GM19239 (cell line): ENCODE data around the gene SEC23IP.
"Not testable (repeated sequence)": the region's sequence is repeated elsewhere in the genome, so short reads cannot be mapped to it uniquely, and the experiment has no call there.

Source experiments
- DNase-seq: peaks from one replicate; pipeline ENCODE4 v3.0.0; 2011; ENCODE audit warnings: low spot score; ENCODE audit not compliant: insufficient read length
- FAIRE-seq: peaks from 2 replicates; lab custom pipeline; 2011; peaks lifted over from hg19 to GRCh38; lab: Jason Lieb, UNC

The SEC23IP gene

DNA sequence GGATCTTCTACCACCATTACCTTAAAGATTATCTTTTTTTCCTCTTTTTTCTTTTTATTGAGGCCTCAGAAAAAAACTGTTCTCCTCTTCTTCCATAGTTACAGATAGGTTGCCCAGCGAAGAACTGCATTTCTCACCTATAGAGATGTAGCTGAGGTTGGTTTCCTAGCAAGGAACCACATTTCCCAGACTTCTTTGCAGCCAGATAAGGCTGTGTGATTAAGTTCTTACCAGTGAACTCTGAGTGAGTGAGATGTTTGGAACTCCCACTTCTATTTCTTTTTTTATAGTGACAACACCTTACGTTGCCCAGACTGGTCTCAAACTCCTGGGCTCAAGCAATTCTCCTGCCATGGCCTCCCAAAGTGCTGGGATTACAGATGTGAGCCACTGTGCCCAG, 14.0 kb upstream of the SEC23IP start:
- DNase-seq (no peak), FAIRE-seq (no peak)

DNA sequence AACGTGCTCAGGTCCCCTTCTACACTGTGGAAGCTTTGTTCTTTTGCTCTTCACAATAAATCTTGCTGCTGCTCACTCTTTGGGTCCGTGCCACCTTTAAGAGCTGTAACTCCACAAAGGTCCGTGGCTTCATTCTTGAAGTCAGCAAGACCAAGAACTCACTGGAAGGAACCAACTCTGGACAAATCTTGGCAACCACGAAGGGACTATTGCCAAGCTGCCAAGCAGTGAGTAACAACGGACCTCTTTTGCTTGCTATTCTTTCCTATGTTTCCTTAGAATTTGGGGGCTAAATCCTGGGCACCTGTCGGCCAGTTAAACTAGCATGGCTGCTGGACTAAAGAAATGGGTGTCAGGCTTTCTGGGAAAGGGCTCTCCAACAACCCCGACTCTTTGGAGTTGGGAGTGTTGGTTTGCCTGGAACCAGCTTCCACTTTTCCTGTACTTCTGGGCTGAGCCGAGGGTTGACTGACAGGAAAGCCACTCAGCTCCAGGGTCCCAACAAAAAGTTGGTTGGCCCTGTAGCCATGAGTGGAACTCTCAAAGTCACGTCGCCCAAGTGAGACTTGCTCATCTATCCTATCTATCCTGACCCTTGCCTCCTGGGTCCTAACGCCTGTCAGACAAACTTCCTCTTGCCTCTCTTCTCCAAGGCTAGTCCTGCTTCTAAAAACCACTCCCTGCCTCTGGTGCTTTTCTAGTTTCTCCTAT, 8.5 kb upstream of the SEC23IP start:
- not testable (repeated sequence) for FAIRE-seq

DNA sequence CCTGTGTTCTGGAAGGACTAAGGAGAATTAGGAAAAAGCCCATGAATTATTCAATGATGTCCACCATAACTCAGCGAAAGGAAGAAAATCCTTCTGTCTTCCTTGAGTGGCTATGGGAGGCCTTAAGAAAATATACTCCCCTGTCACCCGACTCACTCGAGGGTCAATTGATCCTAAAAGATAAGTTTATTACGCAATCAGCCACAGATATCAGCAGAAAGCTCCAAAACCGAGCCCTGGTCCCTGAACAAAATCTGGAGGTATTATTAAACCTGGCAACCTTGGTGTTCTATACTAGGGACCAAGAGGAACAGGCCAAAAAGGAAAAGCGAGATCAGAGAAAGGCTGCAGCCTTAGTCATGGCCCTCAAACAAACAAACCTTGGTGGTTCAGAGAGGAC, 6.5 kb upstream of the SEC23IP start:
- FAIRE-seq, DNase-seq: not testable (repeated sequence)

More for the DNA sequence above, 8.5 kb upstream of the SEC23IP start:
- not testable (repeated sequence) for DNase-seq

DNA sequence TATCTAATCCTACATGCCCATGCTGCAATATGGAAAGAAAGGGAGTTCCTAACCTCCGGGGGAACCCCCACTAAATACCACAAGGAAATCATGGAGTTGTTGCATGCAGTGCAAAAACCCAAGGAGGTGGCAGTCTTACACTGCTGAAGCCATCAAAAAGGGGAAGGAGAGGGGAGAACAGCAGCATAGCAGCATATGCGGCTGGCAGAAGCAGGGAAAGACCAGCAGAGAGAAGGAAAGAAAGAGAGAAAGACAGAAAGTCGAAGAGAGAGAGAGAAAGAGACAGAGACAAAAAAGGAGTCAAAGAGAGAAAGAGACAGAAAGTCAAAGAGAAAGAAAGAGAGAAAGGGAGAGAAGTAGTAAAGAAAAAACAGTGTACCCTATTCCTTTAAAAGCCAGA, 3.8 kb upstream of the SEC23IP start:
- not testable (repeated sequence) for FAIRE-seq, DNase-seq

DNA sequence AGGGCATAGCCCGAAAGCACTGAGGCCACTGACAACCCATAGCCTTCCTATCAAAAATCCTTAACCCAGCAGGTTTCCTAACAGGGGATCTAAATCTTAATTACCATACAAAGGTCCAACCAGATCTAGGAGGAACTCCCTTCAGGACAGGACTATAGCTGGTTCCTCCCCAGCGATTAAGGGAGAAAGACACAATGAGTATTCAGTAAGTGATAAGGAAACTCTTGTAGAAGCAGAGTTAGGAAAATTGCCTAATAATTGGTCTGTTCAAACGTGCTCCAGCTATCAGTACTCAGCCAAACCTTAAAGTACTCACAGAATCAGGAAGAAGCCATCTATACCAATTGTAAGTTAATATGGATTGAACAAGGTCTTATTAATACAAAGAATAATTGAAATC, 3.3 kb upstream of the SEC23IP start:
- DNase-seq, FAIRE-seq: not testable (repeated sequence)

DNA sequence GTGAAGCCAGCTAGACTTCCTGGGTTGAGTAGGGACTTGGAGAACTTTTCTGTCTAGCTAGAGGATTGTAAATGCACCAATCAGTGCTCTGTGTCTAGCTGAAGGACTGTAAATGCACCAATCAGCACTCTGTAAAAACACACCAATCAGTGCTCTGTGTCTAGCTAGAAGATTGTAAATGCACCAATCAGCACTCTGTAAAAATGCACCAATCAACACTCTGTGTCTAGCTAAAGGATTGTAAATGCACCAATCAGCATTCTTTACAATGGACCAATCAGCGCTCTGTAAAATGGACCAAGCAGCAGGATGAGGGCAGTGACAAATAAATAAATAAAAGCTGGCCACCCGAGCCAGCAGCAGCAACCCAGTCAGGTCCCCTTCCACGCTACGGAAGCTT, 2.2 kb upstream of the SEC23IP start:
- not testable (repeated sequence) for FAIRE-seq, DNase-seq

DNA sequence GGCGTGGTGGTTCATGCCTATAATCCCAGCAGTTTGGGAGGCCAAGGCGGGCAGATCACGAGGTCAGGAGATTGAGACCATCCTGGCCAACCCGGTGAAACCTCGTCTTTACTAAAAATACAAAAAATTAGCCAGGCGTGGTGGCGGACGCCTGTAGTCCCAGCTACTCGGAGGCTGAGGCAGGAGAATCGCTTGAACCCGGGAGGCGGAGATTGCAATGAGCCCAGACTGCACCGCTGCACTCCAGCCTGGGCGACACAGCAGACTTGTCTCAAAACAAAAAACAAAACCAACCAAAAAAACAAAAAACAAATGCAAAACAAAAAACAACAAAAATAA, 712 bp upstream of the SEC23IP start:
- DNase-seq, FAIRE-seq: not testable (repeated sequence)

DNA sequence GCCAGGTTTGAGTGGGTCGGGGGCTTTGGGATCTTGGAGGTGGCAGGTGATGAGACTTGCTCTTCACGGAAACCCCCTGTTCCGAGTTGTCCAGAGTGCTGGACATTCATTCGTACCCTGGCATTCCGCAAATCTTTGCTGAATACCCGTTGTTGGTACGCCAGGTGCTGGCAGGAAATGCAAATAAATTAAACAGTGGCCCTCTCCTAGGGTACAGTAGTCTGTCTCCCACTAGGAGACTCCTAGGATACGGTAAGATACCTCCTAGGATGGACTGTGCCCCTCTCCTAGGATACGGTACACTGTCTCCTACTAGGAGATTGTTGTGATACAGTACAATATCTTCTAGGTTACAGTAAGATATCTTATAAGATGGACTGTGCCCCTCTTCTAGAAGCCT, 544 bp downstream of the SEC23IP start:
- FAIRE-seq (no peak), DNase-seq (no peak)

DNA sequence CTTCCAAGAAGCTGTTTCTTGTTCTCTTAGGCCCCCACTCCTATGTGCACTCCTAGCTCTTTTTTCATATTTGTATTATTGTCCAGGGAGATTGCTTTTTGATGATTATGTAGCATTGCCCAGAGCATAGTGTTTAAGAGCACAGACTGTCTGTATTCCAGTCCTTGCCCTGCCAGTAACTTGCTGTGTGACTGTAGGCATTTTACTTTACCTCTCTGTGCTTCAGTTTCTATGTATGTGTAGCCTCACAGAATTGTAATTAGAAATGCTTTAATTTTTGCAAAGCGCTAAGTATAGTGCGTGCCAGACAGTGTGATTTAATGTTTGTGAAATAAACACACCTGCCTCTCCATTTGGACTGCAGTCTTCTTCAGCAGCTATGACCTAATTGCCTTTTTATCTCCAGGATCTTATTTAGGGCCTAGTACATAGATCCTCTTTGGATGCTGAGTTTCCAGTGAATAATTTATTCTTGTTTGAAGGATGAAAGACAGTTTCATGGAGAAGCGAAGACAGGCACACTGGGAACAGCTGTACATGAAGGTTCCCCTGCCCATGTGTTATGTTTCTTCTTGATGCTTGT, 1.4 kb downstream of the SEC23IP start:
- DNase-seq (no peak), FAIRE-seq (no peak)

DNA sequence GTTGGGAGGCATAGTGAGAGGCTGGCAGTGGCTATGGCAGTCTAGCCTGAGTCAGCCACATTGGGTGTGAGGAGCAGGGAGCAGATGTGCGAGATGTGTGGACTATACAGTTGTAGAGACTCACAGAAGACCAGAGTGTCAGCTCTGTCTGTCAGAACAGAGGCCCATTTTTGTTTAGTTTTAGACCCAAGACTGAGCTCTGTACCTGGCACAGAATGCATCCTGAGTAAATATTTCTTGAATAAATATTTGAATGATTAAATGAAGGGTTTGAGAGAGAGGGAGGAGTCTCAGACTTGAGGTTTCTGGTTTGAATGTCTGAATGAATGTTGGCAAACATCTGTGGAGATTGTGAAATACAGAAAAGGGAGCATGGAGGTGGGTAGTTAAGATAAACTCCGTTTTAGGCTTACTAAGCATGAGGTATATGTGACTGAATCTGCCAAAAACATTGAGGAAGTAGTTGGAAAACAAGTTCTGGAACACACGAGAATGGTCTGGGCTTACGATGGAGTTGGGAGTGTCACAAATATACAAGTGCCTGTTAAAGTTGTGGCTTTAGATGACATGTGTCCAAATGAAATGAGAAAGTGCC, 3.6 kb downstream of the SEC23IP start:
- FAIRE-seq (no peak), DNase-seq (no peak)

DNA sequence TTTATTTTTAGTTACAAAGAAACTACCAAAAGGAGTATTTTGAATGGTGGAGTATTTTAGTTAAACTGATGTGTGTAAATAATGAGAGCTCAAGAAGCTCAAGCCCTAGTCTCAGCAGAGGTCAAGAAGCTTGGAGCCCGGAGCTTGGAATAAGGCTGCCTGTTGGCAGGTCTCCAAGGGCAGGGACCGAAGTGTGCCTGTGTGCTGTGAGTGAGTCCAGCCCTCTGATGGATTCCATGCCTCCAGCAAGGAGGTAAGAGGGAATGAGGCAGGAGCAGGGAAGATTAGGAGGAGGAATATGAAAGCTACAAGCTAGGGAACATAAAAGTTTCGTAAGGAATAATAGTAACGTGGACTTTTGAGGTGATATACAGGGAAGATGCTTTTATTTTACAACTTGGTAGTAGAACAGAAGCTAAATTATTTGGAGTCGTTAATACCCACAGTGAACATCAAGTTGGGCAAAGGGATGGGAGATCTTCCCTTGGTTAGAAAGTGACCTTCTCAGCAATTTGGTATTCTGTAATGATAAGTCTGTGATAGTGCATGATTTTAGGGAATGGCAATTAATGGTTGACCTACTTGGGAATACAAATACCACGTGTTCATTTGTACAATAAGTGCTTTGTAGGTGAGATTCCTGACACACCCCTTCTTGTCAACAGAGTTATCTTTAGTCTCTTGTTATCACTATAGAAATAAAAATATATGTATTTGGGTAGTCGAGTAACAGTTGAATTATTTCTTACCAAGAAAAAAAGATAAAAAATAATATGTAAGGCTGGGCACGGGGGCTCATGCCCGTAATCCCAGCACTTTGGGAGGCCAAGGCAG, 4.6 kb downstream of the SEC23IP start:
- DNase-seq (no peak), FAIRE-seq (no peak)

DNA sequence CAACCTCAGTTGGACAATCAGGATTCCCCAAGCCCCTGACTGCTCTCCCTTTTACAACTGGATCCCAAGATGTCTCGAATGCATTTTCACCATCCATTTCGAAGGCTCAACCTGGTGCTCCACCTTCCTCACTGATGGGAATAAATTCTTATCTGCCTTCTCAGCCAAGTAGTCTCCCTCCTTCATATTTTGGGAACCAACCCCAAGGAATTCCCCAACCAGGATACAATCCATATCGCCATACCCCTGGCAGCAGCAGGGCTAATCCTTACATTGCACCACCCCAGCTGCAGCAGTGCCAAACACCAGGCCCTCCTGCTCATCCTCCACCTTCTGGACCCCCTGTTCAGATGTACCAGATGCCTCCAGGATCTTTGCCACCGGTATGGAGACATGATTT, 6.0 kb downstream of the SEC23IP start:
- FAIRE-seq (no peak), DNase-seq (no peak)

DNA sequence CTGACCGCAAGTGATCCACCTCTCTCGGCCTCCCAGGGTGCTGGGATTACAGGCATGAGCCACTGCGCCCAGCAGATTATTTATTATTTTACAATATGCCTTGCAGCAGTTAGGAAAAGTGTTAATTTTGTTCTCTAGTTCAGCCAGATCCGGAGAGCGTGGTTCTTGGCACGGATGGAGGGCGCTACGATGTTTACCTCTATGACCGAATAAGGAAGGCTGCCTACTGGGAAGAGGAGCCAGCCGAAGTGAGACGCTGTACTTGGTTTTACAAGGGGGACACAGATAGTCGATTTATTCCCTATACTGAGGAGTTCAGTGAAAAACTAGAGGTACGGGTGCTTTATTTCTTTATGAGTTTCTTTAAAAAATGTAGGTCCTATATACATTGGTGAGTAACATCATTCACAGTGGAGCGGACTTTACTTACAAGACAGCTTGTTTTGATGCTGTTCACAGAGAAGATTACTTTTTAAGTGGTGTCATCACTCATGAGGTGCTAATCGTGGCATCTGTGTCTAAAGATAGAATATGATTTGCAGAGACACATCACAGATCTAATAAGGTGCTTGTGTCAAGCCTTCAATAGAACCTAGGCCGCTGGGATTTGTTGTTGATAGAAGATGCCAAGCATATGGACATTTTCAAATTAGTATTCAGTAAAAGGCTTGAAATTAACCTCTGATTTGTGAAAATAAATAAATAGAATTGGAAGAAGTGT, 11.6 kb downstream of the SEC23IP start:
- FAIRE-seq = no peak
- DNase-seq = no peak

DNA sequence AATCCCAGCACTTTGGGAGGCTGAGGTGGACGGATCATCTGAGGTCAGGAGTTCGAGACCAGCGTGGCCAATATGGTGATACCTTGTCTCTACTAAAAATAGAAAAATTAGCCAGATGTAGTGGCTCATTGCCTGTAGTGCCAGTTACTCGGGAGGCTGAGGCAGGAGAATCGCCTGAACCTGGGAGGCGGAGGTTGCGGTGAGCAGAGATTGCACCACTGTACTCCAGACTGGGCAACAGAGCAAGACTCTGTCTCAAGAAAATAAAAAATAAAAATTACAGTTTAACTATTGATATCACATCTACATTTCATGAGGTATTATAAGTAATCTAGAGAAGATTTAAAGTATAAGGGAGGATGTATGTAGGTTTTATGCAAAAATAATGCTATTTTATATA, 15.2 kb downstream of the SEC23IP start:
- not testable (repeated sequence) for FAIRE-seq

DNA sequence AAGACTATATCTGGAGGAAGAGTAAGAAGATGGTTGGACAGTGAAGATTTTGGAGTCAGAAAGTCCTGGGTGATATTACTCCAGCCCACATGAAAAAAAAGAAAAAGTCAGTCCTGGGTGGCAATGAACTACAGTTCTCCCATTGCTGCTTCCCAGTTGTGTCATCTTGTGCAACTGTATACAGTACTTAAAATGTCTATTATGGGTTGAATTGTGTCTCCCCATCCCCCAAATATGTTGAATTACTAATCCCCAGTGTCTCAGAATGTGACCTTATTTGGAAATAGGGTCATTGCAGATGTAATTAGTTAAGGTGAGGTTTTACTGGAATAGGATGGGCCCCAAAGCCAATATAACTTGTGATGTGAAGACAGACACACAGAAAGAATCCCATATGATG, 15.6 kb downstream of the SEC23IP start:
- no peak for DNase-seq
- FAIRE-seq = no peak

More for the DNA sequence above, 15.2 kb downstream of the SEC23IP start:
- DNase-seq = not testable (repeated sequence)

DNA sequence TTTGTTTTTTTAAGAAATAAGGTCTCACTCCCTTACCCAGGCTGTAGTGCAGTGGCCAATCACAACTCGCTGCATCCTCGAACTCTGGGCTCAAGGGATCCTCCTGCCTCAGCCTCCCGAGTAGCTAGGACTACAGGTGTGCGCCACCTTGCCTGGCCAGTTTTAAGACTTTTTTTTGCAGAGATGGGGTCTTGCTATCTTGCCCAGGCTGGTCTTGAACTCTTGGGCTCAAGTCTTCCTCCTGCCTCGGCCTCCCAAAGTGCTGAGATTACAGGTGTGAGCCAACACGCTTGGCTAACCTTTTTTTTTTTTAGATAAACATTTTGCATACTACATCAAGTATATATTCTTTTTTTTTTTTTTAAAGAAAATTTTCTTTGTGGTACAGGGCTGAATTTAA, 18.2 kb downstream of the SEC23IP start:
- DNase-seq = no peak
- FAIRE-seq = no peak

DNA sequence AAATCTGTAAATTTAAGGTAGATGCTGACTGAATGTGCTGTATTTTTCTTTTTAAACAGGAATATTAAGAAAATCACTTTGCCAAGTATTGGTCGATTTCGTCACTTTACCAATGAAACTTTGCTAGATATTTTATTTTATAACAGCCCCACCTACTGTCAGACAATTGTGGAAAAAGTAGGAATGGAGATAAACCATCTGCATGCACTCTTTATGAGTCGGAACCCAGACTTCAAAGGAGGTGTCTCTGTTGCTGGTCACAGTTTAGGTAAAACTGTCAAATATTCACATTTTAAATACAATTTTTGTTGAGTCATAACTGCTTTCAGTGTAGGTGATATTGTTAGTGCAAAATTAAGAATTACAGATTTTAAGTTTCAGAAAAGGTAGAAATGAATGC, 25.2 kb downstream of the SEC23IP start:
- no peak for FAIRE-seq

DNA sequence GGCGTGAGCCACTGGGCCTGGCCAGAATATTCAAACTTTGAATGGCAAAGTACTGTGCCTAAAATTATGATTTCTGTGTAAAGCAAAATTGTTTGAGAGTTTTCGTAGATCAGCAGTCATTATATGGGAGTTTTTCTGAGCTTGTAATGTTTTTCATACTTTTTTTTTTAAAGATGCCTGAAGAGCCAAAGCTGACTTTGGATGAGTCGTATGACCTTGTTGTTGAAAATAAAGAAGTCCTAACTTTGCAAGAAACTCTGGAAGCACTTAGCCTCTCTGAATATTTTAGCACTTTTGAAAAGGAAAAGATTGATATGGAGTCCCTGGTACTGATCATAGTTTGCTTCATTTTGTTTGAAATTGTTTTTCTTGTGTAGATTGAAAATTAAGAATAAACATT, 26.7 kb downstream of the SEC23IP start:
- no peak for FAIRE-seq

More for the DNA sequence above, 25.2 kb downstream of the SEC23IP start:
- no peak for DNase-seq

DNA sequence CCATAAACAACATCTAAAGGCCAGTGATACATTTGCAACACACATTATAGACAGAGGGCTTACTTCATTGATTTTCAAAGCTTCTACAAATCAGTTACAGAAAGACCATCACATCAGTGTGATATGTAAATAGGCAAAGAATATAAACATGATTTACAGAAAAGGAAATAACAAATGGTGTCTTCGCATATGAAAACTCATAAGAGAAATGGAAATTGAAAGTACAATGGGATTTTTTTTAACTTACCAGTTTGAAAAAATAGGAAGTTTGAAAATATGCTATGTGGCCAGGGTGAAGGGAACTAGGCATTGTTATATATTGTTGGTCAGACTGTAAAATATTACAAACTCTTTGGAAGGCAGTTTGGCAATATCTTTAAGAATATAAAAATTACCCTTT, 27.3 kb downstream of the SEC23IP start:
- peak; percentile 91 for FAIRE-seq
- no peak for DNase-seq

More for the DNA sequence above, 26.7 kb downstream of the SEC23IP start:
- DNase-seq = no peak

DNA sequence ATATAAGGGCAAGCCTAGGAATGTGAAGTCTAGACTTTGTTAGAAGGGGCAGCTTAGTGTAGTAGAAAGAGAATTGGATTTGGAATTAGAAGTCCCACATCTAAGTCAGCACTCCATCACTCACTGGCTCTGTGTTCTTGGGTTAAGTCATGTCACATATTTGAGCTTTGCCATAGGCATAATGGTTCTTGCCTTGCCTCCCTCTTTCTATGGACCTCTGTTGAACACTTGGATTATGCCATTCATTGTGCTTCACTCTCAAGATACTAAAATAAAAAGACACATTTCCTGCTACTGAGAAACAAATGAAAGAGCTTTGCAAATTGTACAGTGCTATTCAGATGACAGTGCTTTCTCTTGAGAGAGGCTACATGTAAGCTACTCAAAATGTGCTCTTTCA, 35.9 kb downstream of the SEC23IP start:
- FAIRE-seq (no peak), DNase-seq (no peak)
